GM21576 (cell line): Measurements from ENCODE around the gene KCTD2.
A peak's percentile ranks its signal among the peaks of the same experiment; 100 is the strongest.
"Not testable (repeated sequence)": the region's sequence is repeated elsewhere in the genome, so short reads cannot be mapped to it uniquely, and the experiment has no call there.

Source experiments
- ATAC-seq: cut with Tn5 transposase; IDR thresholded peaks from one replicate; pipeline ENCODE4 v1.9.1; 2021; ENCODE audit warnings: mild to moderate bottlenecking, moderate library complexity; ENCODE audit not compliant: unreplicated experiment

The KCTD2 gene, protein sequence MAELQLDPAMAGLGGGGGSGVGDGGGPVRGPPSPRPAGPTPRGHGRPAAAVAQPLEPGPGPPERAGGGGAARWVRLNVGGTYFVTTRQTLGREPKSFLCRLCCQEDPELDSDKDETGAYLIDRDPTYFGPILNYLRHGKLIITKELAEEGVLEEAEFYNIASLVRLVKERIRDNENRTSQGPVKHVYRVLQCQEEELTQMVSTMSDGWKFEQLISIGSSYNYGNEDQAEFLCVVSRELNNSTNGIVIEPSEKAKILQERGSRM

DNA sequence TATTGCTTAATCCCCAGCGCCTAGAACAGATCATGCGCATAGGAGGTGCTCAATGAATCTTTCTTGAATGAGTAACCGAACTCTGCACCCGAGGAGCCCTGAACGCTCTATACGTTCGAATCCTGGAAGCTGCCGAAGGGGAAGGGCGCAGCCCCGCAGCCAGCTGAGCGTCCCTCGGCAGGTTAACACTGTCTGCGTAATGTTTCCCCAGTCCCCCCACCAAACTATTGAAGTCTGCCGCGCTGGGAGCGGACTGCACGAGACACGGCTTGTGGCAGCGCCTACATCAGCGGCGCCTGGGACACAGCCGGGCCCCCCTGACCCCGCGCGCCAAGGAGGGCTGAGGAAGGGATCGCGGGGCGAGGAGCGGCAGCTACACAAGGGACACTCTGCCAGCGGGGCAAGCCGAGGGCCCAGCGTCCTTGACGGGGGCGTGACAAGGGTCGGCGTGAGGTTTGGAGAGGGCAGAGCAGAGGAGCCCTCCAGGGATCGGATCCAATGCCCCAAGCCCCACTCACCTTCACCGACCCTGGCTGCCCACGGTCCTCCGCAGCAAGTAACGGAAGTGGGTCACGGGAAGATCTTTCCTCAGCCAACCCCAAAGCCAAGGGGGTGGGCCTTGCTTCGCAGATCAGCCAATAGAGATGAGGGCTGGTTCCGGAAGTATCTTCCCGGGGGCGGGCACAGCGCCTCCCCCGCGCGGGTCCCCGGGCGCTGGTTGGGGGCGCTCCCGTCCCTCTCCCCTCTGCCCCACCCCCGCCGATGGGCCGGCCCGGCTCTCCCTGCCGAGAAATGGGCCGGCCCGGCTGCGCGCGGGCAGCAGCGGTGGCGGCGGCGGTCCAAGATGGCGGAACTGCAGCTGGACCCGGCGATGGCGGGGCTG, at the start of gene KCTD2, which contains the start of gene ATP5PD:
Gene KCTD2 (plus strand): TSS at position 819 of the 883 bp plus-strand sequence. CDS start 26 bp downstream, at position 845.
Gene ATP5PD (minus strand): TSS at position 563 of the 883 bp plus-strand sequence. CDS start 4,319 bp downstream, outside the sequence.
- peak; percentile 94 for ATAC-seq

DNA sequence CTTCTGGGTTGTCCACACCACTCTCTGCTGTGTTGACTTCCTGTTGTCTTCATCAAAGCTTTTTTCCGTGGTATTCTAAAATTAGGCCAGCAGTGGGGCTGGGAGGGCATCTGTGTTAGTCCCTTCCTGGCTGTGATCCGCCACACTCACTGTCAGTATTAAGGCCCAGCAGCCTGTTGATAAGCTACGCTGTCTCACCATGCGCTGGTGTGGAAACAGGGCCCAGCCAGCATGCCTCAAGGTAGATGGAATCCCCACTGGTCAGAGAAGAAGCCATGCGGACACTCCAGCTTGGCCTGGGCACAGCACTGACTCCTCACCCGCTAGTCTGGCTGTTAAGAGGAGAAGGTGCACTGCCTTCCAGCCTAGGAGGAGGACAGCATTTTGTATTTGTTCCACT, 48.2 kb upstream of the KCTD2 start:
- ATAC-seq = no peak

DNA sequence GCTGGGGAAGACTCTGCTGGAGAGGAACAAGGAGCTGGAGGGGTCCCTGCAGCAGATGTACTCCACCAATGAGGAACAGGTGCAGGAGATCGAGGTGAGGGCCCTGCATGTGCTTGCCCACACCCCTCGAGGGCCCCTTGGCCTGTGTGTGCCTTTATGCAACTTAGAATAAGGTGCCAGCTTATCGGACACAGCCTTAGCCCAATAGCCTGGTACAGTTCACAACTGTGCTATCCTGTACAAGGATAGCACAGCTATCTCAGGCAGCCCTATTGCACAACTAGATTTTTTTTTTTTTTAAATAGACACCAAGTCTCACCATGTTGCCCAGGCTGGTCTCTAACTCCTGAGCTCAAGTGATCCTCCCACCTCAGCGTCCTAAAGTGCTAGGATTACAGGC, 47.5 kb upstream of the KCTD2 start:
- no peak for ATAC-seq

DNA sequence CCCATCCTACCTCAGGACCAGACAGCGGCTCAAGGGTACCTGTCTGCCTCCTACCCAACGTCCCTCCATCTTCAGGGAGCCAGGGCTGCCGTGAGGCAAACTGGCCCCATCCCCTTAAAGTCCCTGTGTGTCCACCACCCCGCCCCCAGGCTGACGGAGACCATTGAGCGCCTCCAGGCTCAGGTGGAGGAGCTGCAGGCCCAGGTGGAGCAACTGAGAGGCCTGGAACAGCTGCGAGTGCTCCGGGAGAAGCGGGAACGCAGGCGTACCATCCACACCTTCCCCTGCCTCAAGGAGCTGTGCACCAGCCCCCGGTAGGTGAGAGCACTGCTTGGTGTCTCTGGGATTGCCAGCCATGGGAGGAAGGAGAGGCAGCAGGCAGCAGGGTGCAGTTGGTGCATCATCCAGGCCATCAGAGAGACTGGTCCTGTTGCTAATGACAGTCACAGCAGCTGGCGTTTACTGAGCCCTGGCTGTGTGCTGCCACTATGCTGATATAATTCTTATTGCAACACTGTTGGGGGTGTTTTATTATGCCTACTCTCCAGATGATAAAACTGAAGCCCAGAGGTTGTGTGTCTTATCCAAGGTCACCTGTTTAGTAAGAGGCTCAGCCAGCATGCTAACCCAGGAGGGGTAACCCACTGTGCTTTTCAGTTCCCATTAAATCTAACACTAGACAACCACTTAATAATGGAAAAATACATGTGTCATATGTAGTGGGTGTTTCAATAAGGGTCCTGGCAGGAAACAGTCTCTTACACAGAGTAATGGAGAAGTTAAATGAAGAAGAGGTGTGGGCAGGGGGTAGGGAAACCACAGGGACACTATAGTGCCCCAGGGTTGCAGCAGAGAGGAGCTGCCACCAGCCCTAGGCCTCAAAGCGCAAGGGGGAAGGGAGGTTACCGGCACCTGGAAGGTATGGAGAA, 44.8 kb upstream of the KCTD2 start:
- no peak for ATAC-seq

DNA sequence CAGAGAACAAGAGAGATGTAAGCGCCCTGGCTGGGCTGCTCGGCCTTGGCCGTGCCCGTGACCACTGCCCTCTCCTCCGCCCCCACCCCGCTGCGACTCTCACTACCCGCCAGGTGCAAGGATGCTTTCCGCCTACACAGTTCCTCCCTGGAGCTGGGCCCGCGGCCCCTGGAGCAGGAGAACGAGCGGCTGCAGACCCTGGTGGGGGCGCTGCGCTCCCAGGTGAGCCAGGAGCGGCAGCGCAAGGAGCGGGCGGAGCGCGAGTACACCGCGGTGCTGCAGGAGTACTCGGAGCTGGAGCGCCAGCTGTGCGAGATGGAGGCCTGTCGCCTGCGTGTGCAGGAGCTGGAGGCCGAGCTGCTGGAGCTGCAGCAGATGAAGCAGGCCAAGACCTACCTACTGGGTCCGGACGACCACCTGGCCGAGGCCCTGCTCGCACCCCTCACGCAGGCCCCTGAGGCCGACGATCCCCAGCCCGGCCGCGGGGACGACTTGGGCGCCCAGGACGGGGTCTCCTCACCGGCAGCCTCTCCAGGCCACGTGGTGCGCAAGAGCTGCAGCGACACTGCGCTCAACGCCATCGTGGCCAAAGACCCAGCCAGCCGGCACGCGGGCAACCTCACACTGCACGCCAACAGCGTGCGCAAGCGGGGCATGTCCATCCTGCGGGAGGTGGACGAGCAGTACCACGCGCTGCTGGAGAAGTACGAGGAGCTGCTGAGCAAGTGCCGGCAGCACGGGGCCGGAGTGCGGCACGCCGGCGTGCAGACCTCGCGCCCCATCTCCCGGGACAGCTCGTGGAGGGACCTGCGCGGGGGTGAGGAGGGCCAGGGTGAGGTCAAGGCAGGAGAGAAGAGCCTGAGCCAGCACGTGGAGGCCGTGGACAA, 43.7 kb upstream of the KCTD2 start:
- no peak for ATAC-seq

DNA sequence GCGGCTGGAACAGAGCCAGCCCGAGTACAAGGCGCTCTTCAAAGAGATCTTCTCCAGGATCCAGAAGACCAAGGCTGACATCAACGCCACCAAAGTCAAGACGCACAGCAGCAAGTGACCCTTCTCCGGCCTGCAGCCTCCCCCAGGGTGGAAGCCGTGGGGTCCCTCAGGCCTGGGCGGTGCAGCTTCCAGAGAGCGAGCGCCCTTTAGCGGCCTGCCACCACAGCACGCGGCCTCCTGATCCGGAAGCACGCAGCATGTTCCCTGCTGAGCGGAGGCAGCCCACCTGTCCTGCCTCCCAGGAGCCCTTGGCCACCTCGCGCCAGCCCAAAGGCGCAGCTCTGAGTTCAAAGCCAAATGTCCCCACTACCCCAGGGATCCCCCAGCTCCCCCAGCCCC, 43.1 kb upstream of the KCTD2 start:
- no peak for ATAC-seq

DNA sequence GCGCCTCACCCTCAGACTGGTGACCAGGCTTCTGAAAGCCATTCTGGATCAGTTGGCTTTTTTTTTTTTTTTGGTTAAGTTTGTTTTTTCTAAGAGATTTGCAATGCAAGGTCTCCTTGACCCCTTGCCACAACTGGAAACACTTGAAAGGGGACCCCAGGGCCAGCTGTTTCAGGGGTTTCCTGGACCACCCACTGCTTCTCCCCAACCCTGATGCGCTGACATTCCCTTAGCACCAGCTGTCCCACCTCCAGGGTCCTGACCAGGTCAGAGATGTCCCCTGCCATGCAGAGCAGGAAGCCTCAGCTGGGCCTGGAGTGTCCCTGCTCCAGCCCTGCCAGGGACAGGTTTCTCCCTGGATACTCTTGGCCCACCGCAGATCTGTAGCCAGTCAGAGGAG, 42.7 kb upstream of the KCTD2 start:
- ATAC-seq = no peak

DNA sequence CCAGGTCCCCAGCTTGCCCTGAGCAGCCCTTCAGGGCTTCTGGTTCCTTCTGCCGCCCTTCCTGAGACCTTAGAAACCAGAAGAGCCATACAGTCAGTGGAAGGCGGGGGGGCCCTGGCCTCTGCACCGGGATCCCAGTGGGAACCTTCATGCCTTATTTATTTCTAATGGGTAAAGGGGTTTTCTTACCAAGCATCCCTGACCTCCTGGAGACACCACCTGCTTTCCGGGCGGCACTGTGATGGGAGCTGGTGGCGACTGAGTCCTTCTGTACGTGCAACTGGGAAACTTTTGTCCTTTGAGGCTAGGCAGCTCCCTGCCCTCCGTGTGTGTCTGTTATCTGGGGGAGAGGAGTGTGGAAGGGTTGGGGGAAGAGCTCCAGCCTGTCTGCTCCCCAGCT, 41.7 kb upstream of the KCTD2 start:
- no peak for ATAC-seq

DNA sequence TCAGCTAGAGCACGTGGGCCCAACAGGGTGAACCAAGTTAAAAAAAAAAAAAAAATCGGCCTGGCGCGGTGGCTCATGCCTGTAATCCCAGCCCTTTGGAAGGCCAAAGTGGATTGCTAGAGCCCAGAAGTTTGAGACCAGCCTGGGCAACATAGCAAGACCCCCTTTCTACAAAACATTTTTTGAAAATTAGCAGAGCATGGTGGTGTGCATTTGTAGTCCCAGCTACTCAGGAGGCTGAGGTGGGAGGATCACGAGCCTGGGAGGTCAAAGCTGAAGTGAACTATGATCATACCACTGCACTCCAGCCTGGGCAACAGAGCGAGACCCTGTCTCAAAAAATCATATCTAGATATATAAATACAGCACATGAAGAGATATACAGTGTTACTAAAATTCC, 40.9 kb upstream of the KCTD2 start:
- not testable (repeated sequence) for ATAC-seq

DNA sequence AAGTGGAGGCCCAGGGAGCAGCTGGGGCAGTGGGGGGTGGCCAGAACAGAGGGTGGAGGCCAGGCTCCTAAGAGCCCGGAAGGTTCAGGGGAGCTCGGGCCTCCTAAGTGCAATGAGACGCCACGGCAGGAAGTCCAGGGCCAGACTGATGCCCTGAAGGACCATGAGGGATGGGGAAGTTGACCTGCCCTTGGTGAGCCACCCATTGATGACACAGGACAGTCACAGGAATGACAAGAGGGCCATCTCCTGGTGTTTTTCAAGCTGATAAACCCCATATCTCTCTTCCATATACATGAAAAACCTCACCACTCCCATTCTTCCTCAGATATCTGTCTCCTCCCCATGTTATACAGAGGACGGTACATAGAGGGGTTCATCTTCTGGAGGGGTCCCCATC, 40.4 kb upstream of the KCTD2 start:
- no peak for ATAC-seq

DNA sequence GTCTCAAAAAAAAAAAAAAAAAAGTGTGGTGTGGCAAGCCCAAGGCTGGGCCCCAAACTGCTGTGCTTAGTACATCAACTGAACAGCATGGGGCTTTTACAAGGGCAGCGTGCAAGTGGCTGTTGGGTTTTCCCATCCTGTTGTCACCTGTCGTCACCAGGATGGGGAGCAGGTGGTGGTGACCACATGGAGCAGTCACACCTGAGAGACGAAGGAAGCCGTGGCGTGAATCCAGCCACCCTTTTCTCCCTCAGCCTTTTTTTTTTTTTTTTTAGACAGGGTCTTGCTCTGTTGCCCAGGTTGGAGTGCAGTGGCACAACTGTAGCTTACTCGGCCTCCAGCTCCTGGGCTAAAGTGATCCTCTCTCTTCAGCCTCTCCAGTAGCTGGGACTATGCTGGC, 38.7 kb upstream of the KCTD2 start:
- ATAC-seq = no peak

DNA sequence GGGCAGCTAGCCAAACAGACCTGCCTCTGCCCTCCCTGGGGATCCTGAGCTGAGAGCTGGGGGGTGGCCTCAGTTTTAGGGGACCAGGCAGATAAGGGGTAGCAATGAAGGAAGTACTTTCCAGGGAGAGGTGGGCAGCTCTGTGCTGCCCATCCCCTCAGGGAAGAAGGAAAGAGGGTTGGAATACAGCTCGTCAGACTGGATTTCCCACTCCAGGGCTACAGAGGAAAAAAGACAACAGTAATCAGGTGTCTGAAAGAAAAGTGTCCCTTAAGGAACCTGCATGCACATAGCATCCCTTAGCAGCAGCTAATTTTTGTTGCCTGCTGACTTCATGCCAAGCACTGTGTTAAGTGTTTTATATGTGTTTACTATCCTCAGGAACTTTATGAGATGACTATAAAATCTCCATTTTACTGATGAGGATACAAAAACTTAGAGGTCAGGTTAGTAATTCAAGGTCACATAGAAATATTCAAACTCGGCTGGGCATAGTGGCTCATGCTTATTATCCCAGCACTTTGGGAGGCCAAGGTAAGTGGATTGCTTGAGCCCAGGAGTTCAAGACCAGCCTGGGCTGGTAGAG, 37.8 kb upstream of the KCTD2 start:
- no peak for ATAC-seq

DNA sequence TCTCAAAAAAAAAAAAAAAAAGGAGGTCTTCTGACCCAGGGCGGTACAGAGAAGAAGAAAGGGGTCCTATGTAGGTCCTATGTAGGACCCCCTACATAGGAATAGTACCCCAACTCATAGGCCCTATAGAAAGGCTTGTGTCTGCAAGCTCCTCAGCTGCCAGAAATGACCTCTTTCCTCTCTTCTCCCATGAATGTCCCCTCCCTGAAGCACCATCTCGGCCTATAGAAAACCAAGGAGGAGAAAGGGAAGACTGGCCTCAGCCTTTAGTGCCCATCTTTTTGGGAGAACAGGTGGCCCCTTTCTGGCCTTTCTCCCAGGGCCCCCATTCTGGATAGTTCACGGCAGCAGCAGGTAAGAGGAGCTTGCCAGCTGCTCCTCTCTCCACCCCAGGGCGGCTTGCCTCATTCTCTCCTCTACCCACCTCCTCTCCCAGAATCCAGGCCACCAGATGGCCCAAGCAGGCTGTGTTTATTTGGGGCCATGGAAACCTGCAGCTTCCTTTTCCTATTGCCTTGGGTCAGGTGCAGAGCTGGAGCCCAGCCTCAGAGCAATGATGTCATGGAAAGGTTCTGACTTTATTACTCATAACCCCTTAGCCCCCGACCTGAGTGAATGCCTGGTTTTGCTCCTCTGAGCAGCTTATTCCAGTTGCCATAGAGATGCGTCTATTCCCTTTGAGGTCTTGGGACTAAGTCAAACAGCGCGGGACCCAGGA, 36.2 kb upstream of the KCTD2 start:
- no peak for ATAC-seq

DNA sequence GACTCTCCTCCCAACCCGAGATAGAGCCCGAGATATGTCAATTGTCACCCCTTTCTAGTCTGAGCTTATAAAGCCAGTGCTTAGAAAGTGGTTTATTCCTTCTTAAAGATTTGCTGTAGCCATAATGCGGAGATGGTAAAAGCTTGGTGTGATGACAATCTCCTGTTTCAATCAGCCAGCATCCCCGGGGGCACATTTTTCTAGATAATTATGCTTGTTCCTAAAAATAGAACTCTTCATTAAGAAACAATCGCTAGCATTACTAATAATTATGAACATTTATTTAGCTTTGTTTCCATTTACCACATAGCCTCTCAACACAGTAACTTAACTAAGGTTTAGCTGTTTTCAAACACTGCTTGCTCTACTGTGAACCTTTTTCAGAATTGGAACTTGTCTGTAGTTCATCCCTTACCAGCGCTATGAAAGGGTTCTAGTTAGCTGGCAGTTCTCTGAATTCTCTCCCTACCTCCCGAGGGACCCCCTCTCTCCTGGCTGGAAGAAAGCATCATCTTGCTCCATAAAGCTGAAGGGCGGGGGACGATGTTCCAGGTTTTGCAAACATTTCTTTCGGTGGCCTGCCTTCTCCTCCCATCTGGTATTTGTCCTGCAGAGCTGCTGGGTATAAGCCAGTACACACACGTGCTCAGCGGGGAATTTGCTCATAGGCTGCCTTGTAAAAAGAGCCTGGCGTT, 35.5 kb upstream of the KCTD2 start:
- no peak for ATAC-seq

DNA sequence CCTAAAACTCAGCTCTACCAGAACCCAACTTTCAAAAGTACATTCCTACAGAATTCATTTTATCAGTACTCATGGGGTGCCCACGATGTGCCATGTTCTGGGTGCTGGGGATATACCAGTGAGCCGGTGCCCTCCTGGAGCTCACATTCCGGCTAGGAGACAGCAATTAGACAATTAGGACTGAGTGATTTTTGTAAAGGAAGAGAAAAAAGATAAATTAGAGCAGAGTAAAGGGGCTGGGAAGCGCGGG, 35.0 kb upstream of the KCTD2 start:
- no peak for ATAC-seq

DNA sequence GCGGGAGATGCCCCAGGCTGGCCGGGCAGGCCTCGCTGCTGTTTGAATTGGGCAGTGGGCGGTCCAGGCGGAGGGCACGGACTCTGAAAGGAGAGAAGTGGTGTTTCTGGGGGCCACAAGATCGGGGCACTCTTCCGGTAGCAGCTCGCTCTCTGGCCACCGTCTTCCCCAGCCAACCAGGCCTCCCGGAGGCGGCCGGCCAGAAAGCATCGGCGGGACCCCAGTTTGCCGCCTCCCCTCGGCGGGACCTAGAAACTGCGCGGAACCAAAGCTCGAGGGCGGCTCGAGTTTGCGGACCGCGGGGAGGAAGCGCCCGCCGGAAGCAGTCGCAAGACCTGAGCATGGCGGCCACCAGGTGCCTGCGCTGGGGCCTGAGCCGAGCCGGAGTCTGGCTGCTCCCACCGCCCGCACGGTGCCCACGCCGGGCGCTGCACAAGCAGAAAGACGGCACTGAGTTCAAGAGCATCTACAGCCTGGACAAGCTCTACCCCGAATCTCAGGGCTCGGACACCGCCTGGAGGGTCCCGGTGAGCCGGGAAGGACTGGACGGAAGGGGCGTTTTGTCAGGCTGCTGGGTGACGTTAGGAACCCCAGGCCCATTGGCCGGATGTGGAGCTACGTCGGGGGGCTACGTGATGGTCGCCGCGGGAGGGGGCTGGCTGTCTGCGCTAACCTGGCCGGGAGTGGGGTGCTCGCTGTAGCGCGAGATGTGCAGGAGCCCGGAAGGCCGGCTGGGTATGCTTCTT, 34.5 kb upstream of the KCTD2 start, which contains the start of gene MRPL58:
Gene MRPL58 (plus strand): TSS at position 325 of the 746 bp plus-strand sequence. CDS start 17 bp downstream, at position 342.
- ATAC-seq = peak; percentile 72

DNA sequence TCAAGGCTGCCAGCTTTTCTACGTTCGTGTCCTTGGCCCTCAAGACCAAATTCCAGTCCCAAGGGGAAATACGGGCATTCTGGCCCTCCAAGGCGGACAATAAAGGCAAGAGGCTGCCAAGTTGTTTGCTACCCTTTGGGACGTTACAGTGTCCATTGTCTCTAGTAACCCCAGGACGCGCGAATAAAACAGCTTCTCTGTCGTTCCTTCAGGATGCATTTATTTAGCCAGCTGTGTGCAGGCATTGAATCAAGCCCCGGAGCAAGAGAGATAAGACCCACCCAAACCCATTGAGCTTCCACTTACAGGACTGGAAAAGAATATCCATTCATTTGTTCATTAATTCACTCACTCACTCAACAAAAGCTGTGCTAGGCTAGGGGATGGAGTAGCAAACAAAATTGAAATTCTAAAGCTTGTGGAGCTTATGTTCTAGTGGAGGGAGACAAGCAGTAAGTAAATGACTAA, 33.9 kb upstream of the KCTD2 start:
- no peak for ATAC-seq

DNA sequence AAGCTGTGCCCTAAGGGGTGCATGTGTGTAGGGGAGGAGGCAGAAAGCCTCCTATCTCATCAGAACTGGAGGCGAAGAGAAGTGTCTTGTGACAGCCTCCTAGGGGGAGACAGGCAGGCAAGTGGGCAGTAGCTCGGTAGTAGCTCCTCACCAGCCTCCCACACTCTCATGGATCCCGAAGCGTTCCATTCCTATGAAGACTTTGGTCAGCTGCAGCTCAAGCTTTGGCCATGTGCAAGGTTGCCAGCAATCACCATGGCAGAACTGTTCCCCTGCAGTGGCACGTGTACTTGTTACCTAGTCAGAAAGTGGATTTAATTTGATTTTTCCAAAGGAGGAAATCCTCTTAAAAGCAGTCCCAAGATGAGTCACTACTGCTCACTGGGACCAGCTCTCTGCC, 27.9 kb upstream of the KCTD2 start:
- ATAC-seq = no peak
